Stimulated activated CD8-positive, alpha-beta memory T cell treated with anti-CD3 and anti-CD28 coated beads, Interleukin-4, amount 100 ng/mL, for 24 hours (primary cell): ENCODE results near the gene RGS16.
"Not testable (repeated sequence)": the region's sequence is repeated elsewhere in the genome, so short reads cannot be mapped to it uniquely, and the experiment has no call there.

Experiments
- DNase-seq: peaks from one replicate; pipeline ENCODE4 v3.0.0-alpha.2; 2020; ENCODE audit warnings: low read depth

The RGS16 gene, protein sequence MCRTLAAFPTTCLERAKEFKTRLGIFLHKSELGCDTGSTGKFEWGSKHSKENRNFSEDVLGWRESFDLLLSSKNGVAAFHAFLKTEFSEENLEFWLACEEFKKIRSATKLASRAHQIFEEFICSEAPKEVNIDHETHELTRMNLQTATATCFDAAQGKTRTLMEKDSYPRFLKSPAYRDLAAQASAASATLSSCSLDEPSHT

DNA sequence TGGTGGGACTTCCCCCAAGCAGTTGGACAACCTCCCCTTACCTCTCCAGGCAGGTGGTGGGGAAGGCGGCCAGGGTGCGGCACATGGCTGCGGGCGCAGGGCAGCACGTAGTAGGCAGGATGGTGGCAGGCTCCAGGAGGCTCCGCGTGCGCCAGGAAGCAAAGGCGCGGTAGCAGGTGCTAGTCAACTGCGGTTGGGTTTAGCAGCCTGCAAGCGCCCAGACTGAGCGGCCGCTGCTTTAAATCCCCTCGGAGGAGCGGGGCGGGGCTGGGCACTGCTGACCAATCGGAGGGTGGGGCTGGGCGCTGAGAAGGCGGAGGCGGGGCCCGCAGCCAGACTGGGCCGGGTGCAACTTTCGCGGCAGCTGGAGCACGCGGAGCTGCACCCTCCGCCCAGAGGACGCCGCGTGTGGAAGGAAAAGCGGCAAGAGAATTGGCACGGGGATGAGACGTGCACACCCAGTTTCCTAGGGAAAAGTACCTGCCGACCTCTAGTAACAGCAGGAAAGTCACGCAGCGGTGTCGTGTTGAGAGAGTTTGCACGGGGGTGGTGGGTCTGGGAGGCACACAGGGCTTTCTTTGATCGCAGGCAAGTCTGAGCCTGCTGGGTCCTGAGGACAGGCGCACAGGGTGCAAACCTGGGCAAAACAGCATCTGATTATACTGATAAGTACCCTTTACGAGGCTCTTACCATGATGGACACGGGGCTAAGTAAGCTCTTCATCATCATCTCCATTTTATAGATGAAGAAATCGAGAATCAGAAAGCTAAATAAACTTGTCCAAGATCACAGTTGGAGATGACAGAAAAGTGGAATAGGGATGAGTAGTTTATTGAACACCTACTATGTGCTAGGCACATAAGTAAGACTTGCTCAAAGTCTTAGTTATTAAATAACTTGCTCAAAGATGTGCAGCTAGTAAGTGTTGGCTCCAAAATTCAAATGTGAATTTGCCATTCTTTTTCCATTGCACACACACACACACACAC lies at the start of gene RGS16:
Gene RGS16, minus strand, starts transcription at position 215 of the 990 bp plus-strand sequence. Its CDS starts 130 bp downstream, at position 85.
- DNase-seq: peak; percentile 92

DNA sequence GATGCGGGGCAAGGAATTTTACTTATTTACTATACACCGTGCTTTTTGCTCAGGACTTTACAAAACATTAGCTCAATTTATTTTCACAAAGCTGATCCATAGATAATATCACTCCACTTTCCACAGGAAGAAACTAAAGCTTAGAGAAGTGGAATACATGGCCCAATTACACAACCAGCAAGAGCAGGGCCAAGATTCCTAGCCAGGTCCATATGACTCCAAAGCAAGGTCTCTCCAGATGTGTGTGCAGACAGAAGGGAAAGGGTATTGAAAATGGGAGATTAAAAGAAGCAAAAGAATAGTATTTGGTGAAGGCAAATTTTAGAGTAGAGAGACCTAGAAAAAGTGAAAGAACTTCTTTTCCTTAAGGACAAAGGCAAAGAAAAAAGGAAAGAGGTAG lies 49.8 kb upstream of the RGS16 start:
- no peak for DNase-seq

DNA sequence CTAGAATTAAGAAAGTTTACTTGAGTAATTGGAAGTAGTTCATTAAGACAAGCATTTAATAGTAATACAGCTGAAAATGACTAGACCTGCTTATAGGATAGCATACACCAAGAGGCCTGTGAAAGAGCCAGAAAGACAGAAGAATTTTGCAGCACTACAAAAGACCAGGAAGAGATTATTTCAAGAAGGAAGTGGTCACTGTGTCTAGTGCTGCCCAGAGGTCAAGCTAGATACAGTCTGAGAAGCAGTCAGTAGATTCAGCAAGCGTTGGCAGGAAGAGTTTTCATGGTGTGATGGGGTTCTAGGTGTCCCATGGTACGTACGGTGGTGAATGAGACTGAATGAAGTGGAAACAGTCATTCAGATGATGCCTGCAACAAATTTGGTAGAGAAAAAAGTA lies 48.7 kb upstream of the RGS16 start:
- DNase-seq: no peak

DNA sequence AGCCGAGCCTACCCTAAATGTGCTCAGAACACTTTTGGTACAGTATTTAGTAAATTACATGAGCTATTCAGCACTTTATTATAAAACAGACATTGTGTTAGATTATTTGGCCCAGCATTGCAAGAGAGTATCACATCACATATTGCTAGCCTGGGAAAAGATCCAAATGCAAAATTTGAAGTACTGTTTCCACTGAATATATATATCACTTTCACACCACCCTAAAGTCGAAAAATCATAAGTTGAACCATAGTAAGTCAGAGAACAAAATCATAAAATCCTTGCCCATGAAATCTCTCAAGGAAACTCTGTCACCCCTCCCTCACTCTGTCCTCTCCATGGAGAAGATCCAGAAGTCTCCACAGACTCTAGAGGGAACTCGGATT lies 47.1 kb upstream of the RGS16 start:
- DNase-seq: no peak

DNA sequence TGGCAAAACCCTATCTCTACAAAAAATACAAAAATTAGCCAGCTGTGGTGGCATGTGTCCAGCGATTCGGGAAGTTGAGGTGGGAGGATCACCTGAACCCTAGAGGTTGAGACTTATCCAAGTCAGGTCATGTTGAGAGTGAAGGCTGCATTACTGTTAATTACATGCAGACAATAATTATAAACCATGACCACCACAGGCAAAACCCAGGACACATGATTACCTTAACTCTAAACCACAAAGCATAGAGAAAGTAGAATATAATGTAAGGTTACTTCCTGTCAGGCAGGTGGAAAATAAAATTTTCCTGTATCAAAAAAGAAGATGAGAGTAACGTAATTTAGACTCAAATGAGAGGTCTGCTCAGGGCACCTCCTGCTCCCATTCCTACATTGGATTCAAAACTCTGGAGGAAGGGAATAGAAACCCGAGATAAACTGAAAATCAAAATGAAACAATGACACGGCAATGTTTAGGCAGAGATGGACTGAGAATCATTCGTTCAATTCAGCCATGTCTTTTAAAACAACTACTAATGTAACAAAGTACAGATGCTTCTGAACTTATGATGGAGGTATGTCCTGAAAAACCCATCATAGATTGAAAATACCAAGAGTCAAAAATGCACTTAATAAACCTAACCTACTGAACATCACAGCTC lies 46.6 kb upstream of the RGS16 start:
- DNase-seq: no peak

DNA sequence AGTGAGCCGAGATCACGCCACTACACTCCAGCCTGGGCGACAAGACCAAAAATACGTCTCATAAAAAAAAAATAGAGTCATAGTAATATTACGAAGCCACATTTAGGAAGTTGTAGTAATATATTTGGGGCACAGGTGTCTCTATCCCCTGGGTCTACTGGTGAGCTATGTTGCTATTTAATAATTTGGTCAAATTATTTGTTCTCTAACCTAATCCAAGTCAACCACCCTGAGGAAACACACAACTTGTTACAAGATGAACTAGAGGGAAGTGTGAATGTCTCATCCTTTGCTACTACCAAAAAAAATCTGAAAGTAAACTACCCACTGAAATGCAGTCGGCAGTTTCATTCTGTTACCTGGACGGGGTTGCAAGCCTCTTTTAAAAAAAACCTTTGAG lies 44.9 kb upstream of the RGS16 start:
- DNase-seq: no peak

DNA sequence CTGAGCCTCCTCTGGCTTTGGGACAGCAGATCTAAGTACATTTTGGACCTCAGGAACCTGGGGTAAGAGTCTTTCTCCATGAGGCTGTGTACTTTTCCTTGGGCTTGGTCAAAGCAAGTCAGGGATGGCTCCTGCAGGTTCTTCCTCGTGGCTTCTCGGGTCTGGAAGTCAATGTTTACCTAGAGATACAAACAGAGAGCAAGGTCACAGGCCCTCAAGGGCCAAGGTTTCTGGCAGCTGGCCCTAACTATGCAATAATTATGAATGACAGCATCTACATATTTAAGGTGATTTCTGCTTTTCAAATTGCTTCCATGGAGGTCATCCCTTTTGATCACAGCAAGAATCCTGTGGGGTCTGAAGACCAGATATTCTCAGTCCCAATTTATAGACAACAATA lies 42.5 kb upstream of the RGS16 start:
- no peak for DNase-seq

DNA sequence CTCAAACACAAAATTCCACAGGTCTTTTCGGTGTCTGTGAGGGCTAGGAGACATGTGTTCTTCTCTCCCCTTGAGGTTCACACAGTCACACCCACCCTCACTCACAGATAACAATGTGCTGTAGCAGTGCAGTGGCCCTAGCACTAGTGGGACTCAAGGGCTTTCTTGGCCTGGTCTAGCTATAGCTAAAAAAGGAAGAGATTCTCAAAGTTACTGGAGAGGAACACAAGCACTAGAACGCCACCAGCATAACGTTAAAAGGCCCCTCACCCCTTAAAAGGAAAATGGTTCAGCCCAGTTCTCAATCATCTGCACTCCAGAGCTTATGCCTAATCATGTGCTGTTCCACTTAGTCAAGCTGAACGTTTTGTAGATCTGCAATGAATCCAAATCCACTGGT lies 40.7 kb upstream of the RGS16 start:
- DNase-seq: no peak

DNA sequence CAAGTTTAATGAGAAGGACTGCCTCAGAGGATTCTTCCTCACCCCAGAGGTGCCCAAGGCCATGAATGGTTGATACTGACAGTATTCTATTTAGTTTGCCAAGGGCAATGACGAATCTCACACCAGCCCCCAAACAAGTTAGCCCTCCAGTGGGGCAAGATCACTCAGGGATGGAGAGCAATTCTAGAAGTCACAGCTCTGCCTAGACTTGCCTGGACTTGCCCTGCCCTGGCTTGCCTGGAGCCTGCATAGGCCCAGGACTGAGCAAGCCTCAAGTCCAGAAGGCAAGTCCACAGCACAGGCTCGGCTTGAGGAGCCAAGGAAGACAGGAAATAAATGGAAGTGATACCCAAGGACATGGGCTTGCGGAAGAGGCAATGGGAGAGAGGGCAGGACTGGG lies 39.5 kb upstream of the RGS16 start:
- no peak for DNase-seq

DNA sequence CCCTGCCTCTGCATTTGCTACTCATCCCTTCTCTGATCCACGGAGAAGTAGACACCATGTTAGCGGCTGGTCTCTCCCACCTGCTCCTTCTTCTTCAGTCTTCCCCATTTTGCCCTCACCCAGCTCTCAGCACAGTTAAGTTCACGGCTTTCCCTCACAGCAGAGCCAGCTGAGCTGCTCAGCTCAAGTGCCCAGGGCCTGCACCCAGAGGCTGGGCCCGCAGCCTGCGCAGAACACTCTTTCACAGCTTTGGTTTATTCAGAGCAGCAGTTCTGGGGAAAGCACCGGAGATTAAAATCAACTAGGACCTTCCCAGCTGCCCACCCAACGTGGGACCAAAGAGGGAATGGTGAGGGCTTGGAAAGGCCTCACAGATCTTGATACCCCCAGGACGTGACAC lies 38.3 kb upstream of the RGS16 start:
- DNase-seq: no peak

DNA sequence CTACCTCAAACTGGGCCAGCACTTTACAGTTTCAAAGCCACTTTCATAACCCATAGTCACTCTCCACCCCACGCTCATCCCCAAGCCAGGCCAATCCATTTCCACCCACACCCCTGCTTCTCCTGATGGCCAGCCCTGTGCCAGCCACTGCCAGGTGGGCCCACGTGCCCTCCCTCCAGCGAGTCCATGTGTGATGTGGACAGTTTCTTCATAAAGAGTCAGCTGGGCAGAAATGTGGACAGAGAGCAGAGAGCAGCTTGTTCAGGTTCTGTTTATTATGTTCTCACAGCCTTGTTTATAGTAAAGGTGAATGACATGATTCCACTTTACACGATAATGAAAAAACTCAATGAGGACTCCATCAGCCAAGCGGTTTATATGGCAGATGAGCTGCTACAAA lies 37.4 kb upstream of the RGS16 start:
- DNase-seq: no peak

DNA sequence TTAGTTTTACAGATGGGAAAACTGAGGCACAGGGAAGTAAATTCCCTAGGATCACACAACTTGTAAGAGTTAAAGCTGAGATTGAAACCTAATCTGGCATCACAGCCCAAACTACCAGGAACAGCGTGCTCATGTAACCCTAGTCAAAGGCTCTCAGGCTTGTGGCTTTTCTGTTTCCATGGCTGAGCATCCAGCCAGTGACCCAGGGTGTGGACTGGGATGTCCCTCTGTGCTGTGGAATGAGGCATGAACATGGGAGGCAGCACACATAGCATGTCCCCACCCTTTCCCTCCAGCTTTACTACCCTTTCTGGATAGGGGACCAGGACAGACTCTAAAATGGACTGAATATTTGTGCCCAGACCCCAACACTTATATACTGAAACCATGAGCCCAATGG lies 35.1 kb upstream of the RGS16 start:
- no peak for DNase-seq

DNA sequence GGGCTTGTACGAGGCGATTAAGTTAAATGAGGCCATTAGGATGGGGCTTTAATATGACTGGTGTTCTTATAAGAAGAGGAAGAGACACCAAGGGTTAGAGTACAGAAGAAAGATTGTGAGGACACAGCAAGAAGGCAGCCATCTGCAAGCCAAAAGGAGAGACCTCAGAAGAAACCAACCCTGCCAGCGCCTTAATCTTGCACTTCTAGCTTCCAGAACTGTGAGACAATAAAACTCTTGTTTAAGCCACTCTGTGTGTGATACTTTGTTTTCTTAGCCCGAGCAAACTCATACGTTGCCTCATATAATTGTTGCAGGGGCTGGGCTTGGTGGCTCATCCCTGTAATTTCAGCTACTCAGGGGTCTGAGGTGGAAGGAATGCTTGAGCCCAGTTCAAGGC lies 33.6 kb upstream of the RGS16 start:
- no peak for DNase-seq

DNA sequence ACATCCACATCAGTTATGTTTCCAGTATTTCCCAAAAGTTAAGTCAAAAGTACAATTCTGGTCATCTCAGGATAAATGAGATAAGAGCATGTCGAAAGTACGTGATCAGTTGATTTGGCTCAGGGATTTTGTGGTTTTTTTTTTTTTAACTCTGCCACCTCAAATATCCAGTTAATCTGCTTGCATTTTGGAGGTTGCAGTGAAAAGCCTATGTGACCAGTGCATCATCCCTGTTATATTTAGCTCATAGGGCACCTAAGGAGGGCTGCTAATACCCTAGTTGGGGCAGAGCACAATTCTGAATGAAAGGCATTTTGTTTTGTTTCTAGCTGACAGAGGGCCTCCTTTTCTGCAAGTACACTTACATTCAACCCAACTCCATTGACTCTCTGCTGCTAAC lies 31.7 kb upstream of the RGS16 start:
- DNase-seq: no peak

DNA sequence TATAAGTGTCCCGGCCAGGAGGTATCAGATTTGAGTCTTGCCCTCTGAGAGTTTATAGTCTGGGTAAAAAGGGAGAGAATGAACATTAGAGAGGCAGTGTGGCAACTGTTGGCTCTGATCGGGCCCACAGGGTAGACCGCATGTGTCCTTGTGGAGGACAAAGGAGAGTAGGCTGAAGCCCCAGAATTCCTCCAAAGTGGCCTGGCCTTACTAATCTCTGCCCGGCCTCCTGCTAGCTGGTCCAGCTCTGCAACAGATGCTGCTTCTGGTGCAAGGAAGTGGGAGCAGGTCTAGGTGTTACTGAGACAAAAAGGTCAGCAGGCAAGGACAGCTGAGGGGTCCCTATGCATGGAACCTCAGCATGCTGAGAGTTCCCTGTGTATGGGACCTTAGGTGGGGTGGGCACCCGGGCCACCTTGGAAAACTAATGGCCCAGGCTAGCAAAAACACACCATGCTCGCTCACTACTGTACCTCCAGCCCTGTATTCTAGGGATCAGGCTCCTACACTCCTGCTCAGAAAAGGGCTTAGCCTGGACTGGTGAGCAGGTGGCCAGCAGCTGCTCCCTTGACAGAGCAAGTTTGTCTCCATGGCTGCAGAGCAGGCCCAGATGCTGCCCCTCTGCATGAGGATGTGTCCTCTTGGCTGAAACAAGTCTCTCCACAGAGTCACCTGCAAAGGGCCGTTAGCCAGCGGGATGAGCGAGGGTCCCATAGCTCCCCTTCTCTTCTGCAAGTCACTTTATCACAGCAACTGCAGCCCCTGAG lies 30.3 kb upstream of the RGS16 start:
- no peak for DNase-seq

DNA sequence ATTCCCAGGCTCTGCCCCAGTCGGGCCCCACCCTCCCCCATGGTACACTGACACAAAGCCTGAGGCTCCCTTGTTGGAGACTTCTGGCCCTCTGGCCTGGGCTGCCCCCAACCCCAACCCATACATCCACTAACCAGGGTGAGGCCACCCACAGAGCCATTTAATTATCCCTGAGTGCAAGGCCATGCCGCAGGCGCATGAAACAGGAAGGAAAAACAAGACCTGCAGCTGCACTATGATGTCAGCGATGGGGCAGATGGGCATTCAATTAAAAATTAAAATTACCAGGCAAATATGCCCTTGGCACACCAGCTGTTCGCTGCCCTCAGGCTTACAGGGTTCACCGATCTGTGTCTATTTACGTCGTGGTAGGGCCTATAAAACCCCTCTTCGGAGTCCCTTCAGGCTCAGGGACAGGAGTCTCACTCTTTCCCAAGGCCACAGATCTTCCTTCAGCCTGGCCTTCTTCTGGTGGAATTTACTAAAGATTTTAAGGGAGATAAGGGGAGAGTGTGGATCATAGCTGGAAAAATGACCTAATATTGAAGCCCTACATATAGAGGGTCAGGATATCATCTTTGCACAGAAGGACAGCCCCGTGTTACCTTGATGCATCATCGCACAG lies 29.6 kb upstream of the RGS16 start:
- no peak for DNase-seq

DNA sequence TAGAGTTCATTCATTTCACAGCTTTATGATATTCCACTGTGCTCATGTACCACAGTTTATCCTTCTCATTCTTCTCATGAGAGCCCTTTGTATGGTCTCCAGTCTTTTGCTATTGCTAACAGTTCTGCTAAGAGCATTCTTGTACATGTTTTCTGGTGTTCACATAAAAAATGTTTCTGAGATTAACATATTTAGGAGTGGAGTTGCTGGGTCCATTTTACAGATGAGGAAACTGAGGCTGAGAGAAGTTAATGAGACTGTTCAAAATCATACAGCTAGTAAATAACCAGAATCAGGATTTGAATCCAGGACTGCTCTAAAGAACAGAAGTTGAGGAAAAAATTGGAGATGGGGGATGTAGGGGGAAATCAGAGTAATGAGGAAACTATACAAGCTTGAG lies 28.8 kb upstream of the RGS16 start:
- DNase-seq: no peak

DNA sequence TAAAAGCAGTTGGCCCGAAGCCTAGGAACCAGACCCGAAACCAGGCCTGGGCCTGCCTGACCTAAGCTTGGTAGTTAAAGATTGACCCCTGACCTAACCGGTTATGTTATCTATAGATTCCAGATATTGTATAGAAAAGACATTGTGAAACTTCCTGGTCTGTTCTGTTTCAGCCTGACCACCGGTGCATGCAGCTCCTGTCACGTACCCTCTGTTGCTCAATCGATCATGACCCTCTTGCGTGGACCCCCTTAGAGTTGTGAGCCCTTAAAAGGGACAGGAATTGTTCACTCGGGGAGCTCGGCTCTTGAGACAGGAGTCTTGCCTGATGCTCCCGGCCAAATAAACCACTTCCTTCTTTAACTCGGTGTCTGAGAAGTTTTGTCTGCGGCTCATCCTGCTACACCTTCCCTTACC lies 28.3 kb upstream of the RGS16 start:
- DNase-seq: not testable (repeated sequence)

DNA sequence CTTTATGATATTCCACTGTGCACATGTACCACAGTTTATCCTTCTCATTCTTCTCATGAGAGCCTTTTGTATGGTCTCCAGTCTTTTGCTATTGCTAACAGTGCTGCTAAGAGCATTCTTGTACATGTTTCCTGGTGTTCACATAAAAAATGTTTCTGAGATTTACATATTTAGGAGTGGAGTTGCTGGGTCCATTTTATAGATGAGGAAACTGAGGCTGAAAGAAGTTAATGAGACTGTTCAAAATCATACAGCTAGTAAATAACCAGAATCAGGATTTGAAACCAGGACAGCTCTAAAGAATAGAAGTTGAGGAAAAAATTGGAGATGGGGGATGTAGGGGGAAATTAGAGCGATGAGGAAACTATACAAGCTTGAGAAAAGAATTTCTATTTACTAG lies 27.8 kb upstream of the RGS16 start:
- no peak for DNase-seq

DNA sequence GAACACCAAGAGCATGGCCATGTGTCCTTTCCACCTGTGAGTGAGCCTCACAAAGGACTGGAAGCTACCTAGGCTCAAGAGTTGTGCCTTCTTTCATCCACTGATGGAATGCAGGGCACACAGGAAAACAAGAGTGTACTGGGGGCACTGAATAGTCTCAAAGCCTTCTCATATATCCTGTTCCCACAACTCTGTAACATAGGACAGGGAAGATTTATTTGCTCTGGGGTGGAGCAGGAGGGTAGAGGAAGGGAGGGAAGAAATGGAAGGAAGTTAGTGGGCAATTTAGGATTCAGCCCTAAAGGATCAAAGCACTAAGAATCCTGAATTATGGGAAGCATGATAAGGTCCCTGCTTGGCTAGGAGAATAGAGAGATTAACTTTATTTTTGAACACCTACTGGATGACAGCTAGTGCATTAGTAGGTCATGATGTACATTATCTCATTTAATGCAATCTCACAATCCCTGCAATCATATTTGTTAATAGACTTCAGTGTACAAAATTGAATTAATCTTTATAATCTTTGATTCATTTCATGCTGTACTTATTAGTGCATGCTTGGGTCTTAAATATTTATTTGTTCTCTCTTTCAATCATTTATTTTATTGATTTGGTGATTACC lies 27.0 kb upstream of the RGS16 start:
- no peak for DNase-seq

DNA sequence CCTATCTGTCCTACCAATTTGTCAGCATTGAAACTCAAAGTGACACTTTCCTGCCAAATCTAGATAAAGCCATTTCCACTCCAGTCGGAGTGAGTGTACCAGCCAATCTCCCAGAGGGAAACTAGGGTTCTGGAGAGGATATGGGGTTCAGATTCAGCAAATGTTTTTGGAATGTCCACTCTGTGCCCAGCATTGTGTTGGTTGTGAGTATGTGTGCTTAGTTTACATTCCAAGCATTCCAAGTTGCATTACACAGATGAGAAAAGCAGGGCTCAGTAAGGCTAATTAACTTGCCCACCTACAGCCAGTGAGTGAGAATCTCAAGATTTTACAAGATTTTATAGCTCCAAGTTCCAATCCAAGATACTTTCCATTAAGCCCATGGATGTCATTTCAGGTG lies 26.4 kb upstream of the RGS16 start:
- no peak for DNase-seq
